GM18508 (cell line): ENCODE measurements around the gene STK33.

Experiments used
- ATAC-seq: cut with Tn5 transposase; IDR thresholded peaks from one replicate; pipeline ENCODE4 v1.9.1; 2021; ENCODE audit warnings: moderate number of reproducible peaks; ENCODE audit not compliant: insufficient read depth, unreplicated experiment

Gene STK33

GRCh38 chr11:8382436-8383053 is 211.5 kb downstream of the STK33 start:
- no peak for ATAC-seq

GRCh38 chr11:8381871-8382396 is 212.1 kb downstream of the STK33 start:
- no peak for ATAC-seq

DNA sequence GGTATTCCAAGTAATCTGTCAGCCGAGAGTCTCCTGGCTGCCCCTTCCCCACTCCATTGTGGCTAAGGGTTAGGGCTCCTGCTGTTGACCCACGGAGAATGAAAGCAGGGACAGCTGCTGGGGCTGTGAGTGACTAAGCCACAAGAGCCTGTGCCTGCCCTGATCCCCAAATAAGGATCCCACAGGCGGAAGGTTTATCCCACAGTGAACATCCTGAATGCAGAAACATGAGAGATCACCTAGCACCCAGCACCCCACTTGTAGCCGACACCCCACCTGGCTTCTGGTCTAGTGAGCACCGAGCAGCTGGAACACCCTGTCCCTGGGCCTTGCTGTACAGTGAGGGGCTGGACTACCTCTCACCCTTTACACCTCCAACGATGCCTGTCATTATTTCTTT is 212.7 kb downstream of the STK33 start:
- no peak for ATAC-seq

GRCh38 chr11:8375932-8376331 is 218.1 kb downstream of the STK33 start:
- ATAC-seq: no peak

- ATAC-seq: no peak
Measured at GRCh38 chr11:8375460-8375859, 218.6 kb downstream of the STK33 start.

GRCh38 chr11:8374716-8375115 is 219.3 kb downstream of the STK33 start:
- no peak for ATAC-seq

GRCh38 chr11:8373519-8374432 is 220.3 kb downstream of the STK33 start:
- no peak for ATAC-seq

DNA sequence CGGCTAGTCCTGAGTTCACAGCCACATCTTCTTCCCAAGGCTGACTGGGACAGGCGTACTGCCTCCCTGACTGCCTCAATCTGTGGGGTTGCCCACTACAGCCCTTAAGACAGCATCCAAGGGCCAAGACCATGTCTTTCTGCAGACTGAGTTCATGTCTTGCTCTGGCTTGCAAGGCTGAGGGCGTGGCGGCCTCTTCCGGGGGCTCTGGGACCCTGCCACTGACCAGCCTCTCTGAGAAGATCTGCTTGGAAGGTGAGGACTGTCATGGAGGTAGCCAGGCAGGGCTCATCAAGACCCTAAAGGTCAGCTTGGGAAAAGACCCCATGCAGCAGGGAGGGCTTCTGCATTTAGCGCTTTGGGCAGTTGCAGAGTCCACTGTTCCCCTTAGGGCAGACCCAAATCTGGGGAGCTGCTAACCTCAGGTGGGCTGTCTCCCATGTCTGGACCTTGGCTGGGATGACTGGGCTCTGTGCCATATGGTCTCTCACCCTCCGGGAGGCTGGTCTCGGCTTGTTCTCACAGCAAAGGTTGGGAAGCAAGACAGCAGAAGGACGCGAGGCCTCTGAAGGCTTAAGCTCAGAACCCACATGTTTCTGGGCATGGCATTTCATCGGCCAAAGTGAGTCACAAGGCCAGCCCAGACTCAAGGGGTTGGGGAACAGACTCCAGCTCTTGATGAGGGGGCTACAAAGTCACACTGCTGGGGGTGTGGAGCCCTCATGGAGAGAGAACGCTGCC is 221.2 kb downstream of the STK33 start:
- ATAC-seq: no peak

DNA sequence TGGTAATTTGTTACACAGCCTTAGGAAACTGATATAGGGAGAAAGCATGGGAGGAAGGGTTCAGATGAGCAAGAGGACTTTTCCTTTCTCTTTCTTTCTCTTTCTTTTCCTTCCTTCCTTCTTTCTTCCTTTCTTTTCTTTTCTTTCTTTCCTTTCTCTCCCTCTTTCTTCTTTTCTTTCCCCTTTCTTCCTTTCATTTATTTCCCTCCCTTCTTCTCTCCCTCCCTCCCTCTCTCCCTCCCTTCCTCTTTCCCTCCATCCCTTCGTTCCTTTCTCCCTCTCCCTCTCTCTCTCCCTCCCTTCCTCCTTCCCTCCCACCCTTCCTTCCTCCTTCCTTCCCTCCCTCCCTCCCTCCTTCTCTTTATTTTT is 222.5 kb downstream of the STK33 start:
- no peak for ATAC-seq

DNA sequence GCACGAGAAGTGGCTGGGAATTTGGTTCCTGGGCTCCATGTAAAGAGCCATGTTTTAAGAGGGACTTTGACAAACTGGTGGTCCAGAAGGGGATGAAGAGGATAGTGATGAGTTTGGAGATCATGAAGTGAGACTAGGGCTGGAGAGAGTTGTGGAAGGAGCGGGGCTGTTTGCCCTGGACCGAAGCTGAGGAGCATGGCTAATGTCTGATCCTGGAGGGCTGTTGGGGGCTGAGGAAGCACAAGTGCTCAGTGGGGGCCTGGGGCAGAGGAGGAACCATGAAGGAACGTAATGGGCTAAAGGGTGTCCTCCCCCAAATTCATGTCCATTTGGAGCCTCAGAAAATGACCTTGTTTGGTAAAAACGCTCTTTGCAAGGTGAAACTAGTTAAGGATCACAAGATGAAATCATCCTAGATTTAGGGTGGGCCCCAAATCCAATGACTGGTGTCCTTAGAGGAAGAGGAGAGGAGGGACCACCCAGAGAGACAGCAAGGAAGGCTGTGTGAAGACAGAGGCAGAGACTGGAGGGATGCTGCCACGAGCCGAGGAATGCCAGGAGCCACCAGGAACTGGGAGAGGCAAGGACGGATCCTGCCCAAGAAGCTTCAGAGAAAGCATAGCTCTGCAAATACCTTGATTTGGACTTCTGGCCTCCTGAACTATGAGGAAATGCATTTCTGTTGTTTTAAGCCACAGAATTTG is 223.1 kb downstream of the STK33 start:
- no peak for ATAC-seq

GRCh38 chr11:8369592-8370205 is 224.3 kb downstream of the STK33 start:
- no peak for ATAC-seq

DNA sequence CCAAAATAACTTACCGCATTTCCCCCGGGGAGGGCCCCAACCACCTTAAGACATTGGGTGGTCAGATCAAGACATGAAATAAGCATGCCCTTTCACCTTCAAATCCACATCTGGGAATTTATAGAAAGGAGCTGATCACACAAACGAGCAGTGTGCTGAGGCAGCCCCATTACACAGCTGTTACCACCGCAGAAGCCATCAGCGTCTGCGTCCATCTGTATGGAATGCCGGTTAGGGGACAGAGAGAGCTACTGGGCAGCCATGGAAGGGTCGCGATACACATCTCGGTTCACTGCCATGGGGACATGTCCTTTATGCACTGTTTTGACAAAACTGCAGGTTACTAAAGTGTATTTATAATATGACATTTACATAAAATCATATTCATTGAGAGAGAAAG is 225.3 kb downstream of the STK33 start:
- no peak for ATAC-seq

DNA sequence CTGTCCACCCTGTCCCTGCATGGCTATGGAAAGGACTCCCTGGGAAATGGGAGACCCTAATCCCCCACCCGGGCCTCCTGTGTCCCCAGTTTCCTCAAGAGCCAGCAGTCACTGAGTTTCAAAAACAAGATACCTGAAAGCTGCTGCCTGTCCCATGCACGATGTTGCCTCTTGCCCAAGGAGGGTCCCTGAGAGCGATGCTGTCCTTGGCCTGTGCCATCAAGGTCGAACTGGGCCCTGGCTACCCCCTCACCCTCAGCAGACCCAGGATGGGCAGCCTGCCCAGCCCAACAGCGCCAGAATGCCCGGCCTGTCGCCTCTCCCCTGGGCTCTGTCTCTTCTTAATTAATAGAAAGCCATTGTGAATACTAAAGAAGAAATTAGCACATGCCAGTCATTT is 225.8 kb downstream of the STK33 start:
- no peak for ATAC-seq

GRCh38 chr11:8366316-8366715 is 227.7 kb downstream of the STK33 start:
- no peak for ATAC-seq

GRCh38 chr11:8365216-8365941 is 228.6 kb downstream of the STK33 start:
- ATAC-seq: no peak

- ATAC-seq: no peak
Measured at GRCh38 chr11:8363921-8364320, 230.1 kb downstream of the STK33 start.

- ATAC-seq: no peak
Measured at GRCh38 chr11:8362899-8363298, 231.1 kb downstream of the STK33 start.

- ATAC-seq: no peak
Measured at GRCh38 chr11:8362491-8362890, 231.5 kb downstream of the STK33 start.

DNA sequence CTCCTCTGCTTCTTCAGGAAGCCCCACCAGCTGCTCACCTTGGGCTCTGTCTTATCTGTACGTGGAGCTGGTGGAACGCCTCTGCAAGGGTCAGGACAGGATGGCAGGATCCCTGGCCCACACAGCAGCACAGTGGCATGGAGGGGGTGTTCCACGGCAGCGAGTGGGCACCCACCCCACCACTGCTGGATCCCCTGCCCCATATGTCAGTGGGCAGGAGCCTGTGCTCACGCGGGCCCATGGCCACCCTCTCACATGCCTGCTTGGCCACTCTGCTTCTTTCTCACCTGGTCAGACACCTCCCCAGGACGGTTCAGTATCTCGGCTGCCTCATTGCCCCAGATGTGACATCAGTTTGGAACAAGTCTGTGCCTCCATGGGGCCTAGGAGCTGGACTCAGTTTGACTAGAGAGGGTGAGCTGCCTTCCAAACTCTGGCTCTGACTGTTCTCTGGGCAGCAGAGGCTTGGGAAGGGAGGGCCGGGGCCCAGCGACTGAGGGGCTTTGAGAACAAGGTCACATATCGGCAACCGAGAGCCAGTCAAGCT is 232.3 kb downstream of the STK33 start:
- ATAC-seq: no peak
